Measurements from ENCODE around the gene CLSTN2. TPM values are rescaled to one million over a fixed set of nuclear protein-coding genes. Genes with fewer than 3 reads are reported as not detected.

Gene CLSTN2
- total and polyA plus RNA-seq, 2 donors from 2014 or later = 2.0 to 12.0 TPM

- peak in 1 of 5 donors; percentile 78 for DNase-seq
Observed at GRCh38 chr3:140384028-140384771, 449.2 kb downstream of the CLSTN2 start.

GRCh38 chr3:140384876-140385275 is 449.9 kb downstream of the CLSTN2 start:
- no peak for FAIRE-seq

More at GRCh38 chr3:140384028-140384771, 449.2 kb downstream of the CLSTN2 start:
- intact Hi-C loops (cut with DNase I) = no loop called here
- H3K9me3 ChIP-seq (ENCODE audit: control insufficient read depth in 2 of 3, insufficient read depth in 1 of 3, low read length in 3 of 3) = no peaks in the 10 kb centered on the region
- no peak overlapping the region for H3K4me3 ChIP-seq (ENCODE audit: low read length in 3 of 3)
- no peaks in the 10 kb centered on the region for H3K27me3 ChIP-seq (ENCODE audit: control insufficient read depth, insufficient read depth, low read length)
- H3K27ac ChIP-seq (ENCODE audit: low read depth in 2 of 2, low read length in 2 of 2) = no peak overlapping the region
- no peak for TF ChIP-seq CTCF (IDR thresholded peaks at IDR 0.05; ENCODE audit: borderline replicate concordance, extremely low read depth, insufficient read depth)
- no peak for FAIRE-seq
- peaks cover 0 to 7% (median 3%) of the 10 kb centered on the region in 3 donors for H3K4me1 ChIP-seq (ENCODE audit: control insufficient read depth in 2 of 3, insufficient read depth in 2 of 3, low read depth in 1 of 3, low read length in 3 of 3)
- H3K9ac ChIP-seq (ENCODE audit: low read length in 3 of 3) = no peak overlapping the region
- no peaks in the 10 kb centered on the region for H3K36me3 ChIP-seq (ENCODE audit: control insufficient read depth in 2 of 3, insufficient read depth in 3 of 3, low read length in 3 of 3)

DNA sequence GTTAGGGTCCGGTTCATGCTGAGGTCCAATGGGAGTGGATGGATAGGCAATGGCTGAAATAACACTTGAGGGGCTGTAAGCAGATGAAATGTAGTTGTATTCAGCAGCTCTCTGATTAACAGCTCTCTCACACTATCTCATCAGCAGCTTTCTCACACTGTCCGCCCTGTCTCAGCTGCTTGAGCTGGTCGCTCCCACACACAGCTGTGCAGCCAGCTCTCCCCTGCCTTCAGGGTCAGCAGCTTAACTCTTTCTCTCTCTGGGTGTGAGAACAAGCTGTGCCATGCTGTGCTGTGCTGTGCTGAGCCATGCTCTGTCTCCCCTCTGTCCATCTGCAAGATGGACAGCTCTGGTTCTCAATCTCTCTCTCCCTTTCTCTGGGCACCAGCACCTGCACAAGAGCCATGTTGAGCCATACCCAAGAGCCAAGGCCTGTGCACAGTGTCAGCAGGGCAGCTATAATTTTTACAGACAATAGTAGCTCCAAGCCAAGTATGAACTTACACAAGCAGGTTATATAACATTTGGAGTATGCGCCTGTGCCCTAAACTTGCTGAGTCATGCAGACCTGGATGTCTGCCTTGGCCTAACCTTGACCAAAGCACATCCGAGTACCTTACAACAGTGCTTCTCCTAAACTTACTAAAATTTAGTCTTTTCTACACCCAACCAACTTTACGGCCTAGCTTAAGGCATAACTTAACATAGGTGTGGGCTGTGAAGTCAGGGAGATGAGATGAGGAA is 451.5 kb downstream of the CLSTN2 start:
- Histone ChIP-seq H3K36me3 (ENCODE audit: control insufficient read depth in 2 of 3, insufficient read depth in 3 of 3, low read length in 3 of 3) (no peaks in the 10 kb centered on the region), H3K9me3 (ENCODE audit: control insufficient read depth in 2 of 3, insufficient read depth in 1 of 3, low read length in 3 of 3) (no peaks in the 10 kb centered on the region), H3K9ac (ENCODE audit: low read length in 3 of 3) (no peak overlapping the region), H3K4me3 (ENCODE audit: low read length in 3 of 3) (no peak overlapping the region), H3K27ac (ENCODE audit: low read depth in 2 of 2, low read length in 2 of 2) (no peak overlapping the region), H3K27me3 (ENCODE audit: control insufficient read depth, insufficient read depth, low read length) (no peaks in the 10 kb centered on the region), H3K4me1 (ENCODE audit: control insufficient read depth in 2 of 3, insufficient read depth in 2 of 3, low read depth in 1 of 3, low read length in 3 of 3) (peaks cover 0 to 7% (median 3%) of the 10 kb centered on the region in 3 donors)
- DNase-seq = peak in 4 of 5 donors; percentile 82 to 88 (median 86)
- FAIRE-seq = no peak
- intact Hi-C loops (cut with DNase I) = no loop called here
- no peak for TF ChIP-seq CTCF (IDR thresholded peaks at IDR 0.05; ENCODE audit: borderline replicate concordance, extremely low read depth, insufficient read depth)

More at GRCh38 chr3:140384876-140385275, 449.9 kb downstream of the CLSTN2 start:
- no peak overlapping the region for H3K4me3 ChIP-seq (ENCODE audit: low read length in 3 of 3)
- intact Hi-C loops (cut with DNase I) = no loop called here
- no peak overlapping the region for H3K27ac ChIP-seq (ENCODE audit: low read depth in 2 of 2, low read length in 2 of 2)
- no peak overlapping the region for H3K9ac ChIP-seq (ENCODE audit: low read length in 3 of 3)
- DNase-seq = no peak
- H3K36me3 ChIP-seq (ENCODE audit: control insufficient read depth in 2 of 3, insufficient read depth in 3 of 3, low read length in 3 of 3) = no peaks in the 10 kb centered on the region
- no peak for TF ChIP-seq CTCF (IDR thresholded peaks at IDR 0.05; ENCODE audit: borderline replicate concordance, extremely low read depth, insufficient read depth)
- H3K9me3 ChIP-seq (ENCODE audit: control insufficient read depth in 2 of 3, insufficient read depth in 1 of 3, low read length in 3 of 3) = no peaks in the 10 kb centered on the region
- peaks cover 0 to 7% (median 3%) of the 10 kb centered on the region in 3 donors for H3K4me1 ChIP-seq (ENCODE audit: control insufficient read depth in 2 of 3, insufficient read depth in 2 of 3, low read depth in 1 of 3, low read length in 3 of 3)
- H3K27me3 ChIP-seq (ENCODE audit: control insufficient read depth, insufficient read depth, low read length) = no peaks in the 10 kb centered on the region

Measured in kidney (tissue), 14 donors.